OCI-LY3 (cell line): Measurements from ENCODE around the gene CYP8B1.

ENCODE experiments used
- EZH2phosphoT487 ChIP-seq: fragments of 200-600 bp; shearing (Covaris generic); IDR thresholded peaks from 2 replicates; pipeline ENCODE4 v1.6.1; 2018; ENCODE audit warnings: antibody characterized with exemption, mixed run types, low read depth
- TF ChIP-seq, protein P1 (sequence below): fragments of 200-600, 300-600 bp; sonication (generic); IDR thresholded peaks from 2 replicates; pipeline ENCODE4 v1.5.1; 2014; ENCODE audit warnings: antibody characterized with exemption, low read length, low read depth

DNA sequence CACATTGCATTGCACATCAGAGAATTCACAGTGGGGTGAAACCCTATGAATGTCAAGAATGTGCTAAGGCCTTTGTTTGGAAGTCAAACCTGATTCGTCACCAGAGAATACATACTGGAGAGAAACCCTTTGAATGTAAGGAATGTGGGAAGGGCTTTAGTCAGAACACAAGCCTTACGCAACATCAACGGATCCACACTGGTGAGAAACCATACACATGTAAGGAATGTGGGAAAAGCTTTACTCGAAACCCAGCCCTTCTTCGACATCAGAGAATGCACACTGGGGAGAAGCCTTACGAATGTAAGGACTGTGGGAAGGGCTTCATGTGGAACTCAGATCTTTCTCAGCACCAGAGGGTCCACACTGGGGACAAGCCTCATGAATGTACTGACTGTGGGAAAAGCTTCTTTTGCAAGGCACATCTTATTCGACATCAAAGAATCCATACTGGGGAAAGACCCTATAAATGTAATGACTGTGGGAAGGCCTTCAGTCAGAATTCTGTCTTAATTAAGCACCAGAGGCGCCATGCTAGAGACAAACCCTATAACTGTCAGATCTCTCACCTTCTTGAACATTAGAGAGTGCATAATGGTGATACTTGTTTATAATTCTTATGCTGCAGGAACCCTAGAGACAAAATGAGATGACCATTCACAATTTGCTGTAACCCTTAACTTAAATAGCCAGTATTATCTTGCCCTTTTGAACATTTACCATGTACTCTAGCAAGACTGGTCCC is 39.3 kb upstream of the CYP8B1 start:
- TF ChIP-seq EZH2phosphoT487: no peak
- TF ChIP-seq, protein P1, sequence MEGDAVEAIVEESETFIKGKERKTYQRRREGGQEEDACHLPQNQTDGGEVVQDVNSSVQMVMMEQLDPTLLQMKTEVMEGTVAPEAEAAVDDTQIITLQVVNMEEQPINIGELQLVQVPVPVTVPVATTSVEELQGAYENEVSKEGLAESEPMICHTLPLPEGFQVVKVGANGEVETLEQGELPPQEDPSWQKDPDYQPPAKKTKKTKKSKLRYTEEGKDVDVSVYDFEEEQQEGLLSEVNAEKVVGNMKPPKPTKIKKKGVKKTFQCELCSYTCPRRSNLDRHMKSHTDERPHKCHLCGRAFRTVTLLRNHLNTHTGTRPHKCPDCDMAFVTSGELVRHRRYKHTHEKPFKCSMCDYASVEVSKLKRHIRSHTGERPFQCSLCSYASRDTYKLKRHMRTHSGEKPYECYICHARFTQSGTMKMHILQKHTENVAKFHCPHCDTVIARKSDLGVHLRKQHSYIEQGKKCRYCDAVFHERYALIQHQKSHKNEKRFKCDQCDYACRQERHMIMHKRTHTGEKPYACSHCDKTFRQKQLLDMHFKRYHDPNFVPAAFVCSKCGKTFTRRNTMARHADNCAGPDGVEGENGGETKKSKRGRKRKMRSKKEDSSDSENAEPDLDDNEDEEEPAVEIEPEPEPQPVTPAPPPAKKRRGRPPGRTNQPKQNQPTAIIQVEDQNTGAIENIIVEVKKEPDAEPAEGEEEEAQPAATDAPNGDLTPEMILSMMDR: no peak
